Islet of Langerhans (tissue), 1 donor: ENCODE results near the gene CPNE2.
"Not testable (repeated sequence)": the region's sequence is repeated elsewhere in the genome, so short reads cannot be mapped to it uniquely, and the experiment has no call there.

Experiments
- FAIRE-seq: peaks from one replicate; lab custom pipeline; 2011; peaks lifted over from hg19 to GRCh38; lab: Jason Lieb, UNC

CPNE2 gene

DNA sequence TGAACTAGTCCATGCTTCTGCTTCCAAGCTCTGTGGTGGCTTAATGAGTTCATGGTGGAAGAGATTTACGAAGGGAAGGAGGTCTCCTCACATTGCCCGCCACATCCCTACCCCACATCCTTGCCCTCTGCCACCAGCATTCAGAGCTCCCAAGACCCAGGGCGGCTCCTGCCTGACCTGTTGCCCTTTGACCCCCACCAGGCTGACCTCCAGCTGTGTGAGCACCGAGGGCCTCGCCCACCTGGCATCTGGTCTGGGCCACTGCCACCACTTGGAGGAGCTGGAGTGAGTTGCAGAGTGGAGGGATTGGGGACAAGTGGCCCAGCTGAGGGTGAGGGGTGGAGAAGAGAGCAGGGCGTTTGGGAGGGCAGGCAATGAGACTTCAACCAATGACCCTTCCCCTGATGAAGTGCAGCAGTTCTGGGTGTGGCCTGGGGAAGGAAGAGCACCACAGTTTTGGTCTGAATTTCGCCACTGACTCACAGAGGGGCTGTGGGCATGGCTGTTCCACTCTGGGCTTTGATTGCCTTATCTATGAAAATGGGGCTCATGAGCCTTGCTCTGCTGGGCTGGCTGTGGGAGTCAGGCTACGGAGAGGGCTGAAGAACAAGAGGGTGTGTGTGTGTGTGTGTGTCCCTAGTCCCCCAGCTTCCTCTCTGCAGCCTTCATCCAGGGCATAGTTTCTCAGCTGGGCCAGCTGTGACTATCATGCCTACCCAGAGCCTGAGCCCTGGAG is 22.6 kb upstream of the CPNE2 start:
- no peak for FAIRE-seq

DNA sequence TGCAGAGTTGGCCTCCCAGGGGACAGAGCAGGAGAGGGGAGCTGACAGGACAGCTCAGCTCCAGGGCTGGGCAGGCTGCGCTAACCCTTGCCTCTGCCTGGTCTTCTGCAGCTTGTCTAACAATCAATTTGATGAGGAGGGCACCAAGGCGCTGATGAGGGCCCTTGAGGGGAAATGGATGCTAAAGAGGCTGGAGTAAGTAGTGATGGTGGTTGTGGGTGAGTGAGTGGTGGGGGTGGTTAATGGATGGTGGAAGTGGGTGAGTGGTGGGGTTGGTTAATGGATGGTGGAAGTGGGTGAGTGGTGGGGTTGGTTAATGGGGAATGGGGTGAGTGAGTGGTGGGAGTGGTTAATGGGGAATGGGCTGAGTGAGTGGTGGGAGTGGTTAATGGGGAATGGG is 22.0 kb upstream of the CPNE2 start:
- no peak for FAIRE-seq

- not testable (repeated sequence) for FAIRE-seq
These were observed 21.2 kb upstream of the CPNE2 start for GRCh38 chr16:57071081-57071732.

DNA sequence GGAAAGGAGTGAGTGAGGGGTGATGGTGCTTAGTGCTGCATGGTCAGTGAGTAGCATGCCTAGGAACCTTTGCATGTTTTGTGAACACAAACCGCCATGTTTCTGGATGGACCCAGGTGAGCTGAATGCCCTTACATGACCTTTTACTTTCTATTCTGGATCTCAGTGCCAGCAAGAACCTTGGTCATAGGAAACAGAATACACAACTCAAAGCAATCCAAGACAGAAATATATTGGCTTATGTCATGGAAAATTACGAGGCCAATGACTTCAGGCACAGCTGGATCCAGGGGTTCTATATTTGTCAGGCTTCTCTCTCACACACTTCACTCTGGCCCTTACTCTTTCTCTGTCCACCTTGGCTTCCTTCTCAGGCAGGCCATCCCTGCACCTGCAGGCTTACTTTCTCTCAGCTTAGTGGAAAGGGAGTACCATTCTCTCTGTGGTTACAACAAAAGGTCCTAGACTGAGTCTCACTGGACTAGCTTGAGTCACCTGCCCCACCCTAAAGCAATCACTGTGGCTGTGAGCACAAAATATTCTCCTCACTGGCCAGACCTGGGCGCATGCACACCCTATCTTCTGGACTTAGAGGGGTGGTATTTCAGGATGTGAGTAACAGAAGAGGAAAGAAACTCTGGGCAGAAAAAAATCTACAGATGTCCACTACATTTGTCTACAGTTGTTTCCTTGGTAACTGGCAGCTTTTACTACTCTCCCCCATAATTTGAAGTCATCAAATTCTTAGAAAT is 20.4 kb upstream of the CPNE2 start:
- no peak for FAIRE-seq

DNA sequence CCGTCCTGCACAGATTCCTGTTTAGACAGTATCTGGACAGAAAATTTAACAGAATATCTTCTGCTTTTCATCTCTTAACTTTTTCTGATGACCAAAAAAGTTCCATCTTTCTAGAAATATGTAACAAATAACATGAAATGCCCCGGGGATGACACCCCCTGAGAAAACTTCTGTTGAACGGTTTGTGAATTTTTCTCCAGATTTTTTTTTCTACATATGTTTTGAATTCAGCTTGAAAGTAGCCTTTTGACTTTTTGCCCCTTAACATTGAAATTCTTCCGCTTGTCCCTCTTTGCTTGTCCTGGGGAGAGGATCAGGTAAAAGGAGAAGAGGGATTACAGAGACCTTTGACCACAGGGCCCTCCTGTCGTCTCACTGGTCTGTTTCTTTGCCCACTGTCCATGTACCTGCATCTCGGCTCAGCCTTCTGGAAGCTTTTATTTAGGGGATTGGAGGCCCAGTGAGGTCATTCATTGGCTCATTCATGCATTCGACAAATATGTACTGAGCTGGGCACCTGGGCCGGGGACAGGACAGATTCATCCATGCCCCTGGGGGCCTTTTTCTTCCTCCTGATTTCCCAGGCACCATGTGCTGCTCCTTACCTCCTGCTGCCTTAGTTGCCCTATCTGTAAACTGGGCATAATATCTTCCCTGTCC is 19.6 kb upstream of the CPNE2 start:
- no peak for FAIRE-seq

GRCh38 chr16:57077714-57078113 is 14.7 kb upstream of the CPNE2 start:
- no peak for FAIRE-seq

- no peak for FAIRE-seq
These were observed 10.6 kb upstream of the CPNE2 start for GRCh38 chr16:57081744-57082143.

DNA sequence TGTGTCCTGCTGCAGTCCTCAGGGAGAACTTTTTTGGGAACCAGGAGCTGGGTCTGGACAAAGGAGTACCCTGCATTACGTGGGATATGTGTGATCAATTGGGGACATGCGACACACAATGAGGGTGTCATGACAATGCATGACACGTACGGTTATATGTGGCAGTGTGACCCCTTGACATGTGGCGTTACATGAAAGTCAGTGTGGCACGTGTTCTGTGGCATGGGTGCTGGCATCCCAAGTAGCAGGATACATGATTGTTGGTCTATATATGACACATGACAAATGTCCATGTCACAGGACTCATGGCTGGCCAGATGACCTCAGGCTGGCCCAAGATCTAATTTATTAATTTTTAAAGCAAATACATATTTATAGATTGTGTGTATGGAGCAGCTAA is 9.7 kb upstream of the CPNE2 start:
- no peak for FAIRE-seq

DNA sequence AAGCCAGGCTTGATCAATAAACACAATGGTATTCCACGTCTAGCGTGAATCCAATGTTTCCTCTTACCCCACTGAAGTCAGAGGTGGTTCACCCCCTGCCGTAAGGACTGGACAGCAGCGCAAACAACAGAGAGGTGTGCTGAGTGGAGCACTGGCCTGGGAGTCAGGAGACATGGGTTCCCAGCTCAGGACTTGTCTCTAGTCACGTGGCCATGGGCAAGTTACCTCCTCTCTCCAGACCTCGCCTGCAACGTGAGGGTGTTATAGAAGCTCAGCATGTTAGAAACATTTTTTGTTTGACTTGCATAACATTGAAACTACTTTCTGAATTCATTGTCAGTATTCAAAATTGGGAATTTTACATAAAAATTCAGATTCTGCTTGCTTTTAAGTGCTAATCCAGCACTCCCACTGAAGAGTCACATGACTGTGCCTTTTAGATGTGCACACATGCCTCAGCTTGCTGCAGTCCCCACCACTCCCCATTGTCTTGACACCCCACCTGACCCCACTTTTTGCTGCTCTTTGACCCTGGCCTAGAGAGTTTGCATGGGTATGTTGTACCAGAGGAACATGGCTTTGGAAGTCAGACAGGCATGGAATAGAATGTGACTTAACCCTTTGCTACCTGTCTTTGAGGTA is 8.8 kb upstream of the CPNE2 start:
- no peak for FAIRE-seq

DNA sequence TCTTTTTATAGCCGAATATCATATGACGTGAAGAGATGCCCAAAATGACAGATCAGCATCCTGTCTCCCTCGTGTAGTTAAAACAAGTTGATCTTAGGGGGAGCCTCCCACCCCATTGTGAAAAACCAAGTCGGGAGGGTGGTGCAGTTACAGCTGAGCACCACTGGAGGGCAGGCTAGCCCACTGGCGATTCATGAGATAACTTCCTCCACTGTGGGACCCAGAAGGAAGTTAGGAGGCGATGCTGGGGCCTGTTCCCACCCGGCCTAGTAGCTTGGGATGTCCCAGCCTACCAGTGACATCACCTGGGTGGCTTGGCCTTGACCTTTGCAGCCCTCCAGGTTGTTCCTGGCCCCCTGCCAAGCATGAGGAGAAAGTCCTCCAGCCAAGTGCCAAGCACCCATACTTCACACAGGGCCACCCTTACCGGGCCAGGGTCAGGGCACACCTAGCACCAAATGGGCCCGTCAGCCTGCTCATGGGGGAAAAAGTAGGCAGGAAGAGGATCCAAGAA is 8.1 kb upstream of the CPNE2 start:
- peak; percentile 43 for FAIRE-seq

- no peak for FAIRE-seq
These were observed 7.4 kb upstream of the CPNE2 start for GRCh38 chr16:57084996-57085395.

DNA sequence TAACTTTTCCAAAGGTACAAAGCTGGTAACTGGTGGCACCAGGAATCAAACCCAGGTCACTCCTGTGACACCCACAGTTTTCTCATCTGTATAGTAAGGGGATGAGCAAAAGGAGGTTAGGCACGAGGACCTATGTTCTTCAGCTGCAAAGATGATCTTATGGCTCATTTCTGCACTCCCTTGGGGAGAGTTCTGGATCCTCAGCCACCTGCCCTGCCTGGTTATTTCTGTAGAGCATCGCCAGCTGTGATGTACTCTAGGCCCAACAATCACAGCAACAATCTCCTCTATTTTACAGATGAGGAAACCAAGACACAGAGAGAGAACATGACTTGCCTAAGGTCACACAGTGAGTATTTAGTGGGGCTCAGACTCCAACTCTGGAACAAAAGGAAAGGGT is 5.4 kb upstream of the CPNE2 start:
- FAIRE-seq = no peak

GRCh38 chr16:57089406-57089805 is 3.0 kb upstream of the CPNE2 start:
- FAIRE-seq = no peak

DNA sequence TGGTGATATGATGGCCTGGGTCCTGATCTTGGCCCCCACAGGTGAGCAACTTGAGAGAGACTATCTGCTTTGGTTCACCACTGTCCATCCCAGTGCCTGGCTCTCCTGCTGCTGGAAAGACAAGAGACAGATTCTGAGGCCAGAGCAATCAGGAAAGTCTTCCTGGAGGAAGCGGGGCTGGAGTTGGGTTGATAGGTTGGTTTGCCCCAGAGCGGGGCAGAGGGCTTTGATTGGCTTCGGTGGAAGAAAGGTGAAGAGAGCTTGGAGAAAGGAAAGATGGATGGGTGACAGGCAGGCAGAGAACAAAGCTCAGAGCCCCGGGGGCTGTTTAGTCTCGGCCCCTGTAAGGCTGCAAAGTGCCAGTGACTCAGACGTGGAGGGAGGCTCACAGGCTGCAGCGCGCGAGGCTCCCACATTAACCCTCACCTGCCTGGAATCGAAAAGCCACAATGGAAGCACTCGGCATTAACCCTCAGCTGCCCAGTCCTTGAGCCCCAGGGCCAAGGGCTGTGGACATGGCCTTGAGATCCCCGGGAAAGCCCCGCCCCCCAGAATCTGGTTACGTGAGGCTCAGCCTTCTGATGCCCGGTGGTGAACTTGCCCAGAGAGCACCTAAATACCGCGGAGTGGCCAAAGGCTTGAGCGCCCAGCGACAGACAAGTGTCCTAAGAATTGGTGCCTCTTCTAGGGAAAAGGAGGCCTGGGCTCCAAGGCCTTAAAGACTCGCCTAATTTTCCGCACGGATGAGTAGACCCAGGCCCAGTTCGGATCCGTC is 996 bp upstream of the CPNE2 start:
- no peak for FAIRE-seq

DNA sequence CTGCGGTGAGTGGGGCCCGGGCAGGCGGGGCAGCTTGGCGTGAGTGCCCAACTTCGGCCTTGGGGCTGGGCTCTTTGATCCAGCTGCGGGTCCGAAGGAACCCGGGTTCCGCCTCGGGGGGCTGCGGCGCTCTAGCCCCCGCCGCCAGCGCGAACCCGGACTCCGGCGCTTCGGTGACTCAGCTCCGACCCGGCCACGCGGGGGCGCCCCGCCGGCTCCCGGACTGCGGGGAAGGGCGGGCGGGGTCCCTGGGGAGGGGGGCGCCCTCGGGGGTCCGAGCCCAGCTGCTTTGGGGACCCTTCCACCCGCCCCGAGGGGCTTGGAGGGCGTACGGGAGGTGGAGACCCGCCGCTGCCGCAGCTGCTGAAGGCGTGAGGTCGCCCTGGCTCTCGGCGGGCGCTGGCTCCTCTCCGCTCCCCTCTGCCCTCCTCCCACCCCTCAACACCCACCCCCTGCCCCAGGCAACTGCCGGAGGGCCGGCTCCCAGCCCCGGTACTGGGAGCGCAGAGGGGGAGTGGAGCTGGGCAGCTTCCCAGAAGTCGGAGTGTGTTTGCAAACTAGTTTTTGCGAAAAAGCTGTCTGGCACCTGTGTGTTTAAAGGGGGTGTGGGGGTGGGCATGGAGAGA is 516 bp downstream of the CPNE2 start:
- FAIRE-seq = no peak

- FAIRE-seq = no peak
These were observed 1.5 kb downstream of the CPNE2 start for GRCh38 chr16:57093666-57094564.

DNA sequence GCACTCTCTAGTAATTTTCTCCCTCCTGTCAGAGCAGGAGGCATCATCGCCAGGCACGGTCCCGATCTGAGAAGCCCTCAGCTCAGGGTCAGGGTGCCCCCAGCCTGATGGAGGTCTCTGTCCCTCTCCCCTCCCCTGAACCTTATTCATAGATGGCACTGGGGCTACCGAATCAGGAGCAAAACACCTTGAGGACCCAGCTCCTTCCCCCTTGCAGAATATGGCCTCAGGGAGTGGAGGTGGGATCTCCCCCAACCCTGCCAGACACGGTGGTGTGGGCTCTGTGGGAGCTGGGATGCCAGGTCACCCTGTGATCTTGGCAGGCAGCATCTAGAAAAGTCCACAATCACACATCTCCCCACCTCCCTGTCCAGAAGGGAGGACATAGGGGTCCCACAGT is 2.5 kb downstream of the CPNE2 start:
- FAIRE-seq = no peak

- FAIRE-seq = no peak
These were observed 3.8 kb downstream of the CPNE2 start for GRCh38 chr16:57096192-57096591.

DNA sequence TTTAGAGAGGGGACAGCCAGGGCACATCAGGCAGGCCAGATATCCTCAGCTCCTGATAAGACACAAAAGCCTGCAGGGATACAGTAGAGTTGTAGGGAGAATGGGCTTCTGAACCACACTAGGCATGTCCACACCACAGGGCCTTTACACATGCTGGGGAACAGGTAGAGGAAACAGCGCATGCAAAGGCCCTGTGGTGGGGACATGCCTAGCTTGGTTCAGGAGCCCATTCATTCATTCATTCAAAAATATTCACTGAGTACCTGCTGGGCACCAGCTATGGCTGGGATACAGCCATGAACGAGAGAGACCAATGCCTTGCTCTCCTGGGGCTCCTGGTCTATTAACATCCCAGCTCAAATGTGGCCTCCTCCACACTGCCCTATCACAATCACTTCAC is 4.4 kb downstream of the CPNE2 start:
- no peak for FAIRE-seq
